GM12878 (cell line): ENCODE results near the gene LIN37. TPM values are rescaled to one million over a fixed set of nuclear protein-coding genes. Genes with fewer than 3 reads are reported as not detected.

Source experiments
- ATF2 ChIP-seq: IDR thresholded peaks from 2 replicates; pipeline ENCODE4 v1.6.1; 2012; ENCODE audit warnings: low read length, inconsistent platforms
- CBX5 ChIP-seq: sonication (generic); IDR thresholded peaks from 2 replicates; pipeline ENCODE4 v1.6.1; 2016; ENCODE audit warnings: low read depth, moderate library complexity, mild to moderate bottlenecking, inconsistent platforms
- CREB1 ChIP-seq: IDR thresholded peaks from 2 replicates; pipeline ENCODE4 v1.6.1; 2012; ENCODE audit warnings: low read depth, mild to moderate bottlenecking, inconsistent platforms
- CTCF ChIP-seq, 3 experiments: IDR thresholded peaks in 2 of 3; conservative IDR thresholded peaks in 1 of 3; 2 replicates each; pipeline ENCODE4 v1.5.1; 2011; ENCODE audit warnings: low read depth in 3 of 3, low read length in 3 of 3, mild to moderate bottlenecking in 3 of 3, control low read depth in 2 of 3, moderate library complexity in 2 of 3, inconsistent platforms in 1 of 3, mixed read lengths in 1 of 3; ENCODE audit not compliant: control insufficient read depth in 2 of 3, insufficient read depth in 1 of 3; ENCODE audit errors: extremely low read depth in 1 of 3
- EGR1 ChIP-seq, 2 experiments: IDR thresholded peaks; 1 replicate in 1 of 2; 2 replicates in 1 of 2; pipeline ENCODE4 v1.6.1; 2011 to 2012; ENCODE audit warnings: low read depth in 2 of 2, low read length in 2 of 2, borderline replicate concordance in 1 of 2, mild to moderate bottlenecking in 1 of 2, moderate library complexity in 1 of 2
- FOXK2 ChIP-seq: fragments of 450-650 bp; IDR thresholded peaks from 2 replicates; pipeline ENCODE4 v1.6.1; 2017; ENCODE audit warnings: mild to moderate bottlenecking, moderate library complexity
- IKZF1 ChIP-seq: fragments of 450-650 bp; conservative IDR thresholded peaks from 2 replicates; pipeline ENCODE4 v1.6.1; 2017; ENCODE audit warnings: antibody characterized with exemption, mild to moderate bottlenecking
- KLF5 ChIP-seq: fragments of 450-650 bp; IDR thresholded peaks from 2 replicates; pipeline ENCODE4 v1.6.1; 2014; ENCODE audit warnings: mild to moderate bottlenecking; ENCODE audit not compliant: partially characterized antibody
- LARP7 ChIP-seq: fragments of 450-650 bp; IDR thresholded peaks from 2 replicates; pipeline ENCODE4 v1.6.1; 2017; ENCODE audit warnings: mild to moderate bottlenecking
- NFXL1 ChIP-seq: fragments of 450-650 bp; IDR thresholded peaks from 2 replicates; pipeline ENCODE4 v1.6.1; 2017; ENCODE audit warnings: antibody characterized with exemption, mild to moderate bottlenecking, borderline replicate concordance
- NKRF ChIP-seq: fragments of 450-650 bp; conservative IDR thresholded peaks from 2 replicates; pipeline ENCODE4 v1.6.1; 2017; ENCODE audit warnings: mild to moderate bottlenecking, moderate library complexity
- NR2F1 ChIP-seq: fragments of 450-650 bp; conservative IDR thresholded peaks from 2 replicates; pipeline ENCODE4 v1.6.1; 2017; ENCODE audit warnings: mild to moderate bottlenecking
- POLR2AphosphoS5 ChIP-seq: IDR thresholded peaks from 2 replicates; pipeline ENCODE4 v1.6.1; 2011; ENCODE audit warnings: mild to moderate bottlenecking, low read length, inconsistent platforms
- POU2F2 ChIP-seq: IDR thresholded peaks from 3 replicates; pipeline ENCODE4 v1.6.1; 2011; ENCODE audit warnings: low read depth, mild to moderate bottlenecking, low read length, borderline replicate concordance
- RCOR1 ChIP-seq: conservative IDR thresholded peaks from 2 replicates; pipeline ENCODE4 v1.6.1; 2012; ENCODE audit warnings: low read depth, low read length, improper control_type of control experiment
- RELA ChIP-seq: fragments of 450-650 bp; IDR thresholded peaks from 2 replicates; pipeline ENCODE4 v1.8.0; 2014; ENCODE audit warnings: borderline replicate concordance; ENCODE audit not compliant: partially characterized antibody
- RFX5 ChIP-seq: IDR thresholded peaks from 2 replicates; pipeline ENCODE4 v1.6.1; 2011; ENCODE audit warnings: low read depth, low read length, improper control_type of control experiment
- SIN3A ChIP-seq: IDR thresholded peaks from 2 replicates; pipeline ENCODE4 v1.6.1; 2012; ENCODE audit warnings: low read depth, low read length, improper control_type of control experiment
- SMC3 ChIP-seq: IDR thresholded peaks from 2 replicates; pipeline ENCODE4 v1.6.1; 2011; ENCODE audit warnings: low read length, improper control_type of control experiment, borderline replicate concordance
- SRF ChIP-seq, 2 experiments: IDR thresholded peaks; 2 replicates each; pipeline ENCODE4 v1.6.1; 2011; ENCODE audit warnings: low read depth in 2 of 2, low read length in 2 of 2, mild to moderate bottlenecking in 1 of 2, moderate library complexity in 1 of 2
- STAT1 ChIP-seq: fragments of 450-650 bp; conservative IDR thresholded peaks from 2 replicates; pipeline ENCODE4 v1.6.1; 2014; ENCODE audit warnings: antibody characterized with exemption, mild to moderate bottlenecking
- YBX1 ChIP-seq: fragments of 450-650 bp; IDR thresholded peaks from 2 replicates; pipeline ENCODE4 v1.6.1; 2016; ENCODE audit warnings: antibody characterized with exemption
- ZNF384 ChIP-seq: IDR thresholded peaks from 2 replicates; pipeline ENCODE4 v1.6.1; 2012; ENCODE audit warnings: low read depth, mild to moderate bottlenecking, low read length, improper control_type of control experiment, borderline replicate concordance
- polyA plus RNA-seq, 11 experiments: library from polyadenylated mRNA; depleted of rRNA in 4 of 11; unstranded in 6 of 11; stranded (reverse) in 5 of 11; fragments of >200 nt; fragmentation: Nextera tagmentation in 4 of 11; fragmentation: Illumina TruSeq in 1 of 11; extraction: Ambion mirVana in 4 of 11; extraction: Trizol in 1 of 11; gene quantifications; 1 replicate in 1 of 11; 2 replicates in 10 of 11; pipeline versions ENCODE4 v1.2.1 to v1.2.3, GENCODE V29; 2011 to 2016; ENCODE audit warnings: inconsistent platforms in 2 of 11, missing spikeins in 2 of 11, low read depth in 1 of 11
- total RNA-seq, 4 experiments: library from RNA; depleted of rRNA in 3 of 4; stranded (reverse); fragments of >200 nt in 3 of 4; fragmentation: Illumina TruSeq in 1 of 4; extraction: Trizol in 1 of 4; gene quantifications; 2 replicates each; pipeline versions ENCODE4 v1.2.1 to v1.2.3, GENCODE V29; 2013 to 2021
- TF ChIP-seq, protein P1 (sequence below): fragments of 450-650 bp; IDR thresholded peaks from 2 replicates; pipeline ENCODE4 v1.6.1; 2017; ENCODE audit warnings: mild to moderate bottlenecking, low read depth, inconsistent platforms; ENCODE audit not compliant: poor library complexity, severe bottlenecking

LIN37 gene
- total and polyA plus RNA-seq, 10 of the 15 experiments (the other 5 are each of a cell fraction or from before 2014, with no cell fraction given), result 0.69 to 11.9 (median 7.6) TPM

DNA sequence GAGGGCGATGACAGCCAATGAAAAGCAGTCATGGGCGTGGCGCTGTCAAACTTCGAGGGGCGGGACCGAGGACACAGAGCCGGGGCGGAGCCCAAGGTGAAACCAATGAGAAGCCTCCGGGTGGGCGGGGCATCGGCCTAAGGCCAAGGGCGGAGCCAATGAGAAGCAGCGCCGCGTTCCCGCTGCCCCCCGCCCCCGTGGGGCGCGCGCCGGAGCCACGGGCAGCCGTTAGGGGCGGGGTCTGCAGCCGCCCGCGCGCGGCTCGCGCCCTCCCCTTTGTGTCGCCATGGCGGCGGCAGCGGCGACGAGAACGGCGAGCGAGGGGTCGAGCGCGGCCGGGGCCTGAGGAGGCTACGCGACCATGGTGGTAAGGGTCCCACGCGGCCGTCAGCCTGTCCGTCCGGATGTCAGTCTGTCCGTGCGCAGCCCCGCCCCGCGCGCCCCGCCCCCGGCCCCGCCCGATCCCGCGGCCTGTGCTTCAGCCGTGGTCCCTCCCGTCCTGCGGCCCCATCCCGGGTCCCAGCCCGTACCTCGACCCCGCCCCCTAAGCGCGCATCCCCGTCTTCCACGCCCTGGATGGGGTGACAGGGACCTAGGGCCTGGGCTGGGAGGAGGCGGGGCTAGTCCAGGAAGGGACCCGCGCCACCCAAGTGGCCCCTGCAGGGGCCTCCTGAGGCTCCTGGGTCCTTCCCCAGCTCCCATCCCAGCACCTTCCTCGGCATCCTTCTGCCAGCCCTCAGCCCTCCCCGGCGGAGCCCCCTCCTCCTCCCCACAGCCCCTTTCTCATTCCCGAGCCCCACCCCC, 27.1 kb downstream of the LIN37 start, which contains the start of gene ARHGAP33 (continued):
- TF ChIP-seq STAT1, result no peak
- TF ChIP-seq POU2F2, result 0 out of 3 replicates have a peak, but pooled peaks have one; percentile 45
- no peak for TF ChIP-seq SMC3
- TF ChIP-seq CTCF (IDR thresholded peaks at IDR 0.05 in 2 of 3, conservative IDR thresholded peaks at IDR 0.05 in 1 of 3; ENCODE audit: control insufficient read depth in 2 of 3, extremely low read depth in 1 of 3, insufficient read depth in 1 of 3, low read depth in 3 of 3, low read length in 3 of 3), result no peak
- TF ChIP-seq SIN3A, result no peak
- TF ChIP-seq NFXL1, result no peak
- TF ChIP-seq ATF2, result no peak
- no peak for TF ChIP-seq RELA
- TF ChIP-seq EGR1 (IDR thresholded peaks at IDR 0.05; ENCODE audit: borderline replicate concordance in 1 of 2, low read depth in 2 of 2, low read length in 2 of 2), result peak in 1 of 2 experiments; percentile 73; a peak in 1 of 3 replicates
- no peak for TF ChIP-seq YBX1
- 0 out of 2 replicates have a peak, but pooled peaks have one; percentile 52 for TF ChIP-seq CREB1
- TF ChIP-seq CBX5, result no peak
- peak; percentile 73 for TF ChIP-seq NKRF
- TF ChIP-seq, protein P1, sequence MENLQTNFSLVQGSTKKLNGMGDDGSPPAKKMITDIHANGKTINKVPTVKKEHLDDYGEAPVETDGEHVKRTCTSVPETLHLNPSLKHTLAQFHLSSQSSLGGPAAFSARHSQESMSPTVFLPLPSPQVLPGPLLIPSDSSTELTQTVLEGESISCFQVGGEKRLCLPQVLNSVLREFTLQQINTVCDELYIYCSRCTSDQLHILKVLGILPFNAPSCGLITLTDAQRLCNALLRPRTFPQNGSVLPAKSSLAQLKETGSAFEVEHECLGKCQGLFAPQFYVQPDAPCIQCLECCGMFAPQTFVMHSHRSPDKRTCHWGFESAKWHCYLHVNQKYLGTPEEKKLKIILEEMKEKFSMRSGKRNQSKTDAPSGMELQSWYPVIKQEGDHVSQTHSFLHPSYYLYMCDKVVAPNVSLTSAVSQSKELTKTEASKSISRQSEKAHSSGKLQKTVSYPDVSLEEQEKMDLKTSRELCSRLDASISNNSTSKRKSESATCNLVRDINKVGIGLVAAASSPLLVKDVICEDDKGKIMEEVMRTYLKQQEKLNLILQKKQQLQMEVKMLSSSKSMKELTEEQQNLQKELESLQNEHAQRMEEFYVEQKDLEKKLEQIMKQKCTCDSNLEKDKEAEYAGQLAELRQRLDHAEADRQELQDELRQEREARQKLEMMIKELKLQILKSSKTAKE, result no peak
- TF ChIP-seq KLF5, result no peak
- TF ChIP-seq POLR2AphosphoS5, result no peak
- TF ChIP-seq RCOR1, result no peak
- 0 out of 2 replicates have a peak, but pooled peaks have one; percentile 60 for TF ChIP-seq LARP7
- no peak for TF ChIP-seq ZNF384
- TF ChIP-seq RFX5, result peak; percentile 67
- TF ChIP-seq FOXK2, result no peak
- TF ChIP-seq SRF (IDR thresholded peaks at IDR 0.05; ENCODE audit: low read depth in 2 of 2, low read length in 2 of 2), result no peak
- peak; percentile 28; the same call in 1 of the 2 replicates for TF ChIP-seq IKZF1
- no peak for TF ChIP-seq NR2F1
